Nephron (organoid): ENCODE data around the gene ZC3H7A.

Experiments
- H3K27ac Mint-ChIP-seq, 3 experiments: 2 replicates each; pipeline ENCODE4 v1.8.0; 2020; ENCODE audit warnings: mixed read lengths in 3 of 3, mild to moderate bottlenecking in 2 of 3, moderate library complexity in 1 of 3
- H3K27me3 Mint-ChIP-seq: 2 replicates; pipeline ENCODE4 v1.8.0; 2021; ENCODE audit warnings: low read depth, mild to moderate bottlenecking, moderate library complexity, mixed read lengths
- H3K36me3 Mint-ChIP-seq: 2 replicates; pipeline ENCODE4 v1.8.0; 2020; ENCODE audit warnings: low read depth, mixed read lengths
- H3K4me1 Mint-ChIP-seq: 2 replicates; pipeline ENCODE4 v1.8.0; 2020; ENCODE audit warnings: mixed read lengths
- H3K4me3 Mint-ChIP-seq, 3 experiments: 2 replicates each; pipeline ENCODE4 v1.8.0; 2020; ENCODE audit warnings: mild to moderate bottlenecking in 3 of 3, mixed read lengths in 3 of 3, moderate library complexity in 2 of 3
- H3K9me3 Mint-ChIP-seq: 2 replicates; pipeline ENCODE4 v1.8.0; 2020; ENCODE audit warnings: mixed read lengths
- TF ChIP-seq, protein P1 (sequence below), 3 experiments: fragments of 200-600 bp; sonication (generic); IDR thresholded peaks; one replicate each; pipeline ENCODE4 v1.5.0; 2021; ENCODE audit warnings: antibody characterized with exemption in 3 of 3; ENCODE audit not compliant: unreplicated experiment in 3 of 3

The ZC3H7A gene

DNA sequence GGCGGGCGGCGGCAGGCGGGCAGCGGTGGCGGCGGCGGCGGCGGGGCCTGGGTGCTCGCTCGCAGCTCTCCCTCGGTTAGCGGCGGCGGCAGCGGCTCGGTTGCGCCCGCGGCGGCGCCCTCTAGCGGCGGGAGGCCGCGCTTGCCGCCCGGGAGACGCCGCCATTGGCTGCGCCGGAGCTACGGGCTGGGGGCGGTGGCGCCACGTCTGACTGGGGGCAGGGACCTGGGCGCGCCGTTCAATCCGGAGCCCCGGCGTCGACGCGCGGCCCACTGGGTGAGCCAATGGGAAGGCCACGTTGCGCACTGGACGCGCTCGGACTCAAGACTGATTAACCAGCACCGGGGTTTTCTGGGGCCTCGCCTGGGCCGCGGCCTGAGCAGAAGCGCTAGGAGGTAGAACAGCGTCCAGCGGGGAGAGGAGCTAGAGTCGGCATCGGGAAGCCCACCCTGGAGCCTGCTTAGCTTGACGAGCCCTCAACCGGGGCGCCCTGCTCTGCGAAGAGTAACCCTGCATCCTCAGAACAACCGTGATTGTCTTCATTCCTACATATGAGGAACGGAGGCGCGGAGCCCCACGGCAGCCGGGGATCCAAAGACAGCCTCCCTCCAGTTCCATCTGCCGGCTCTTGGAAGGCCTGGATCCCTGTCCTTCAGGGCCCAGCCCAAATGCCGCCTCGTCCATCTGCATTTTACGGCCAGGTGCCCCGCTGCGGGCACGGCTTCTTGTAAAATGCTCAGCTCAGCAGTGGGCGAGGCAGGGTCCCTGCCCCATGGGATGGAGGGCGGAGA, at the start of gene ZC3H7A:
Gene ZC3H7A, minus strand, starts transcription at position 93 of the 791 bp plus-strand sequence. CDS start 14,904 bp downstream, outside the sequence.
- peaks cover 14% of the 10 kb centered on the region for H3K36me3 Mint-ChIP-seq
- peak within 1 kb of the TSS; percentile 94 to 99 (median 96) for H3K27ac Mint-ChIP-seq
- no peaks in the 10 kb centered on the region for H3K27me3 Mint-ChIP-seq
- H3K9me3 Mint-ChIP-seq, result no peaks in the 10 kb centered on the region
- peak within 1 kb of the TSS; percentile 90 to 91 (median 90) for H3K4me3 Mint-ChIP-seq
- H3K4me1 Mint-ChIP-seq, result peaks cover 71% of the 10 kb centered on the region
- TF ChIP-seq, protein P1, sequence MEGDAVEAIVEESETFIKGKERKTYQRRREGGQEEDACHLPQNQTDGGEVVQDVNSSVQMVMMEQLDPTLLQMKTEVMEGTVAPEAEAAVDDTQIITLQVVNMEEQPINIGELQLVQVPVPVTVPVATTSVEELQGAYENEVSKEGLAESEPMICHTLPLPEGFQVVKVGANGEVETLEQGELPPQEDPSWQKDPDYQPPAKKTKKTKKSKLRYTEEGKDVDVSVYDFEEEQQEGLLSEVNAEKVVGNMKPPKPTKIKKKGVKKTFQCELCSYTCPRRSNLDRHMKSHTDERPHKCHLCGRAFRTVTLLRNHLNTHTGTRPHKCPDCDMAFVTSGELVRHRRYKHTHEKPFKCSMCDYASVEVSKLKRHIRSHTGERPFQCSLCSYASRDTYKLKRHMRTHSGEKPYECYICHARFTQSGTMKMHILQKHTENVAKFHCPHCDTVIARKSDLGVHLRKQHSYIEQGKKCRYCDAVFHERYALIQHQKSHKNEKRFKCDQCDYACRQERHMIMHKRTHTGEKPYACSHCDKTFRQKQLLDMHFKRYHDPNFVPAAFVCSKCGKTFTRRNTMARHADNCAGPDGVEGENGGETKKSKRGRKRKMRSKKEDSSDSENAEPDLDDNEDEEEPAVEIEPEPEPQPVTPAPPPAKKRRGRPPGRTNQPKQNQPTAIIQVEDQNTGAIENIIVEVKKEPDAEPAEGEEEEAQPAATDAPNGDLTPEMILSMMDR (IDR thresholded peaks at IDR 0.05; ENCODE audit: unreplicated experiment in 3 of 3), result peak; percentile 79 to 83 (median 83)

GRCh38 chr16:11844499-11844898, 47.4 kb upstream of the ZC3H7A start:
- Mint-ChIP-seq H3K27me3 (no peaks in the 10 kb centered on the region), H3K27ac (no peak overlapping the region), H3K4me1 (no peaks in the 10 kb centered on the region), H3K36me3 (peaks cover 73% of the 10 kb centered on the region), H3K4me3 (no peak overlapping the region), H3K9me3 (no peaks in the 10 kb centered on the region)
- TF ChIP-seq, protein P1 (IDR thresholded peaks at IDR 0.05; ENCODE audit: unreplicated experiment in 3 of 3), result no peak

GRCh38 chr16:11843861-11844260, 46.8 kb upstream of the ZC3H7A start:
- H3K27me3 Mint-ChIP-seq, result no peaks in the 10 kb centered on the region
- H3K9me3 Mint-ChIP-seq, result no peaks in the 10 kb centered on the region
- H3K36me3 Mint-ChIP-seq, result peaks cover 72% of the 10 kb centered on the region
- TF ChIP-seq, protein P1 (IDR thresholded peaks at IDR 0.05; ENCODE audit: unreplicated experiment in 3 of 3), result no peak
- H3K27ac Mint-ChIP-seq, result no peak overlapping the region
- H3K4me3 Mint-ChIP-seq, result no peak overlapping the region
- no peaks in the 10 kb centered on the region for H3K4me1 Mint-ChIP-seq

GRCh38 chr16:11843206-11843605, 46.1 kb upstream of the ZC3H7A start:
- Mint-ChIP-seq H3K4me1 (no peaks in the 10 kb centered on the region), H3K27ac (no peak overlapping the region), H3K4me3 (no peak overlapping the region), H3K9me3 (no peaks in the 10 kb centered on the region), H3K36me3 (peaks cover 70% of the 10 kb centered on the region), H3K27me3 (no peaks in the 10 kb centered on the region)
- TF ChIP-seq, protein P1 (IDR thresholded peaks at IDR 0.05; ENCODE audit: unreplicated experiment in 3 of 3), result no peak

- Mint-ChIP-seq H3K4me3 (no peak overlapping the region), H3K9me3 (no peaks in the 10 kb centered on the region), H3K36me3 (peaks cover 74% of the 10 kb centered on the region), H3K27me3 (no peaks in the 10 kb centered on the region), H3K4me1 (peaks cover 8% of the 10 kb centered on the region), H3K27ac (no peak overlapping the region)
- TF ChIP-seq, protein P1 (IDR thresholded peaks at IDR 0.05; ENCODE audit: unreplicated experiment in 3 of 3), result no peak
These were observed 44.0 kb upstream of the ZC3H7A start for GRCh38 chr16:11841026-11841425.
